Common myeloid progenitor, CD34-positive (primary cell): ENCODE measurements around the gene SLC45A2.
"Not testable (repeated sequence)": the region's sequence is repeated elsewhere in the genome, so short reads cannot be mapped to it uniquely, and the experiment has no call there.

Source experiments
- CTCF ChIA-PET: fragments of 350-600 bp; sonication (Branson Sonifier 250); formaldehyde crosslinking; loops from one replicate; lab custom pipeline; 2021; ENCODE audit warnings: antibody characterized with exemption; lab: Charles Lee
- POLR2A ChIA-PET: fragments of 350-600 bp; sonication (Branson Sonifier 250); formaldehyde crosslinking; loops from one replicate; lab custom pipeline; 2021; ENCODE audit warnings: antibody characterized with exemption; lab: Charles Lee
- DNase-seq, 3 donors: peaks; one replicate each; pipeline versions ENCODE4 v3.0.0 to v3.0.0-alpha.2; 2013
- H3K27ac ChIP-seq, 2 experiments: 1 replicate in 1 of 2; 2 replicates in 1 of 2; pipeline ENCODE4 v1.7.0; 2013; ENCODE audit warnings: inconsistent platforms in 2 of 2, low read length in 2 of 2, mild to moderate bottlenecking in 2 of 2, low read depth in 1 of 2, moderate library complexity in 1 of 2; ENCODE audit not compliant: severe bottlenecking in 2 of 2, insufficient read depth in 1 of 2, poor library complexity in 1 of 2
- H3K27me3 ChIP-seq, 5 experiments: replicated peaks in 2 of 5; 1 replicate in 3 of 5; 2 replicates in 2 of 5; pipeline versions ENCODE4 v1.6.1 to v1.7.0; 2013; ENCODE audit warnings: low read length in 4 of 5, mild to moderate bottlenecking in 2 of 5, moderate library complexity in 2 of 5, inconsistent platforms in 1 of 5; ENCODE audit not compliant: insufficient read depth in 5 of 5, control insufficient read depth in 4 of 5
- H3K36me3 ChIP-seq, 4 experiments: 1 replicate in 2 of 4; 2 replicates in 2 of 4; pipeline versions ENCODE4 v1.6.1 to v1.7.0; 2013; ENCODE audit warnings: low read length in 3 of 4, control low read depth in 1 of 4, mild to moderate bottlenecking in 1 of 4; ENCODE audit not compliant: control insufficient read depth in 4 of 4, insufficient read depth in 4 of 4
- H3K4me1 ChIP-seq, 4 experiments: 1 replicate in 3 of 4; 2 replicates in 1 of 4; pipeline versions ENCODE4 v1.6.1 to v1.7.1; 2013; ENCODE audit warnings: low read length in 3 of 4, mild to moderate bottlenecking in 3 of 4, control low read depth in 1 of 4, inconsistent platforms in 1 of 4, moderate library complexity in 1 of 4; ENCODE audit not compliant: control insufficient read depth in 4 of 4, insufficient read depth in 4 of 4; ENCODE audit errors: control extremely low read depth in 1 of 4
- H3K4me3 ChIP-seq, 7 experiments: 1 replicate in 4 of 7; 2 replicates in 3 of 7; pipeline versions ENCODE4 v1.5.1 to v1.7.0; 2013; ENCODE audit warnings: mild to moderate bottlenecking in 7 of 7, low read length in 6 of 7, moderate library complexity in 6 of 7, inconsistent platforms in 2 of 7, low read depth in 2 of 7, control low read depth in 1 of 7; ENCODE audit not compliant: insufficient read depth in 4 of 7, control insufficient read depth in 1 of 7; ENCODE audit errors: extremely low read depth in 1 of 7
- H3K9me3 ChIP-seq, 5 experiments: 1 replicate in 4 of 5; 2 replicates in 1 of 5; pipeline versions ENCODE4 v1.6.1 to v1.7.1; 2013; ENCODE audit warnings: low read length in 4 of 5, mild to moderate bottlenecking in 2 of 5, inconsistent platforms in 1 of 5, low read depth in 1 of 5, moderate library complexity in 1 of 5; ENCODE audit not compliant: control insufficient read depth in 4 of 5, insufficient read depth in 2 of 5; ENCODE audit errors: control extremely low read depth in 1 of 5
- WGBS: methylation state at CpG from one replicate; pipeline ENCODE4 v1.1.5; 2013; ENCODE audit not compliant: insufficient coverage; 5-methylcytosine and 5-hydroxymethylcytosine counted together

Gene SLC45A2

GRCh38 chr5:33958176-33958575 lies 26.3 kb downstream of the SLC45A2 start:
- peaks cover 0 to 4% (median 0%) of the 10 kb centered on the region in 5 experiments for H3K27me3 ChIP-seq
- ChIA-PET POLR2A (no interaction called here), CTCF (no interaction called here)
- H3K4me1 ChIP-seq: no peaks in the 10 kb centered on the region
- no peak overlapping the region for H3K27ac ChIP-seq
- peaks cover 0 to 7% (median 0%) of the 10 kb centered on the region in 5 experiments for H3K9me3 ChIP-seq
- WGBS: no CpG with 5 or more reads among the region's 2 CpGs
- no peaks in the 10 kb centered on the region for H3K36me3 ChIP-seq
- no peak for DNase-seq
- H3K4me3 ChIP-seq: no peak overlapping the region

- POLR2A ChIA-PET: no interaction called here
- WGBS: no CpG with 5 or more reads among the region's 2 CpGs
- Histone ChIP-seq H3K27ac (no peak overlapping the region), H3K4me3 (no peak overlapping the region), H3K9me3 (peaks cover 0 to 7% (median 0%) of the 10 kb centered on the region in 5 experiments), H3K36me3 (no peaks in the 10 kb centered on the region), H3K27me3 (peaks cover 0 to 4% (median 0%) of the 10 kb centered on the region in 5 experiments), H3K4me1 (no peaks in the 10 kb centered on the region)
- CTCF ChIA-PET: interaction anchor here (1.4 to 3.6 kb wide), 2 partner anchors 12 to 488 kb away, joined by 3 to 12 read pairs; no protein-coding TSS in a partner anchor
- DNase-seq: no peak
These were observed 26.8 kb downstream of the SLC45A2 start for GRCh38 chr5:33957577-33958150.

- H3K4me1 ChIP-seq, H3K27me3 ChIP-seq, DNase-seq, H3K27ac ChIP-seq, H3K4me3 ChIP-seq, POLR2A ChIA-PET, CTCF ChIA-PET, H3K36me3 ChIP-seq, H3K9me3 ChIP-seq: not testable (repeated sequence)
- 100% methylated on average over 2 of the region's 5 CpGs for WGBS
These were observed 32.3 kb downstream of the SLC45A2 start for GRCh38 chr5:33952175-33952574.

- DNase-seq: no peak
- Histone ChIP-seq H3K27ac (no peak overlapping the region), H3K4me1 (no peaks in the 10 kb centered on the region), H3K27me3 (peaks cover 0 to 42% (median 19%) of the 10 kb centered on the region in 5 experiments), H3K9me3 (peaks cover 0 to 3% (median 0%) of the 10 kb centered on the region in 5 experiments), H3K36me3 (no peaks in the 10 kb centered on the region), H3K4me3 (no peak overlapping the region)
- 88% methylated on average over 8 of the region's 12 CpGs for WGBS
- CTCF ChIA-PET: no interaction called here
- POLR2A ChIA-PET: no interaction called here
These were observed 39.9 kb downstream of the SLC45A2 start for GRCh38 chr5:33944543-33945132.

- ChIA-PET POLR2A (no interaction called here), CTCF (interaction anchor here (1.3 kb wide), 1 partner anchor 352 kb away, joined by 4 read pairs; no protein-coding TSS in a partner anchor)
- H3K36me3 ChIP-seq: no peaks in the 10 kb centered on the region
- H3K4me1 ChIP-seq: peaks cover 0 to 8% (median 7%) of the 10 kb centered on the region in 4 experiments
- peaks cover 0 to 8% (median 0%) of the 10 kb centered on the region in 5 experiments for H3K9me3 ChIP-seq
- no peak overlapping the region for H3K4me3 ChIP-seq
- WGBS: 100% methylated on average over 1 of the region's 5 CpGs
- no peak overlapping the region for H3K27ac ChIP-seq
- DNase-seq: no peak
- H3K27me3 ChIP-seq: peaks cover 0 to 75% (median 31%) of the 10 kb centered on the region in 5 experiments
These were observed 43.4 kb downstream of the SLC45A2 start for GRCh38 chr5:33941090-33941489.

- peaks cover 0 to 12% (median 8%) of the 10 kb centered on the region in 4 experiments for H3K4me1 ChIP-seq
- H3K36me3 ChIP-seq: no peaks in the 10 kb centered on the region
- no peak for DNase-seq
- no peak overlapping the region for H3K27ac ChIP-seq
- H3K4me3 ChIP-seq: no peak overlapping the region
- ChIA-PET POLR2A (no interaction called here), CTCF (interaction anchor here (0.7 to 1.3 kb wide), 2 partner anchors 21 to 351 kb away, joined by 3 to 4 read pairs; no protein-coding TSS in a partner anchor)
- H3K9me3 ChIP-seq: peaks cover 0 to 8% (median 0%) of the 10 kb centered on the region in 5 experiments
- WGBS: 90% methylated on average over 5 of the region's 8 CpGs
- H3K27me3 ChIP-seq: peaks cover 0 to 83% (median 31%) of the 10 kb centered on the region in 5 experiments
These were observed 44.8 kb downstream of the SLC45A2 start for GRCh38 chr5:33939556-33940262.
